GM19099 (cell line): ENCODE results near the gene SPAG6.
A peak's percentile ranks its signal among the peaks of the same experiment; 100 is the strongest.

Source experiments
- POLR2A ChIP-seq: IDR thresholded peaks from 3 replicates; pipeline ENCODE4 v1.6.1; 2011; ENCODE audit warnings: low read depth; ENCODE audit not compliant: insufficient read length; ENCODE audit errors: extremely low read depth

Gene SPAG6

GRCh38 chr10:22427101-22427500 is 81.8 kb downstream of the SPAG6 start:
- no peak for TF ChIP-seq POLR2A

GRCh38 chr10:22427890-22428571 is 82.7 kb downstream of the SPAG6 start:
- TF ChIP-seq POLR2A: no peak

DNA sequence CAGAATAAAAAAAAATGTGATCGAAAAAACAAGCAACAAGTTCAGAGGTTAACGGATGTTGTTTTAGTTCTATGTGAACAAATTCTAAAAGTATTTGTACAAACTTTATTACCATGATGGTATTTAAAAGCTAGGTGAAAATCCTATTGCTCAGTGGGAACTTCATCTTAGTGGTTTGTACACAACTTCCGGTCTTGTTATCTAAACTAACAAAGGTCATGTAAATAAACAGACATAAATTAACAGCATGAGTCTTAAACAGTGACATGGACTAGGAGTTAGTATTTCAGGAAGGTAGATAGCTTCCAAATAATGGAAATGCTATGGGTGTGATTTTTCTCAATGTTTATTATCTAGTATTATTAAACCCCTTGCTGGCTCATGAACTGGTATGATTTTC is 83.8 kb downstream of the SPAG6 start:
- no peak for TF ChIP-seq POLR2A

- TF ChIP-seq POLR2A: no peak
Measured at GRCh38 chr10:22429981-22430421, 84.7 kb downstream of the SPAG6 start.

- no peak for TF ChIP-seq POLR2A
Measured at GRCh38 chr10:22433875-22434274, 88.6 kb downstream of the SPAG6 start.

DNA sequence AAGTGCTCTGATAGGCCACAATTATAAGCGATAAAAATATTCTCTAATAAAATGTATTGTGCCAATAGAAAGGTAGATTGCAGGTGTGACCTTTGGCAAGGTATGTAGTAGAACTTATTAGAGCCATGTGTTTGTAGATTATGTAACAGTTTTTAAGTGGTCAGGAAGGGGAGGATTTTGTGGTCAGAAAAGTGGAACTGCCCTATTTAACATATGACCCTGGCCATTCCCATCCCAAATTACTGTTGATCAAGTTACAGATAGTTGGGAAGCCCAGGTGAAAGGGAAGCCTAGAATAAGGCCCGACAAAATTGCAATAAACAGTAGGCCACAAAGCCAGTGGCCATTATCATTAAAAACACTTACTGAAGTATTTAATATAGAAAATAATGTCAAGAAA is 89.2 kb downstream of the SPAG6 start:
- no peak for TF ChIP-seq POLR2A

DNA sequence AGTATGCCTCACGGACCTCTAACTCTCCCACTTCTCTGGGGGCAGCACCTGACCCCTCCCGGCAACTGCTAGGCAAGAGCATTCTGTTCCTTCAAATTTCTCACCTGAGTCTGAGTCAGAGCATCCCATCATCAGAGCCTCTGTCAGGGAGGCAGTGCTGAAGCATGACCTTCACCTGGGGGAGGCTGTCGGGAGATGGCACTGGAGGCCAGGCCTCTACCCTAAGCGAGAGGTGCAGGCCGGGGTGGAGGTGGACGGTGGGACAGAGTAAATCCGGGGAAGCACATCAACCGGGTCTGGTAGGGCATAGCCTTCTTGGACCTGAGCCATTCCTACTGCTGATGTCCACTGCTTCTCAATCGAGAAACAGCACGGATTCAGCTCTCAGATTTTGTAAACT is 90.4 kb downstream of the SPAG6 start:
- no peak for TF ChIP-seq POLR2A

- TF ChIP-seq POLR2A: no peak
Measured at GRCh38 chr10:22436526-22436892, 91.2 kb downstream of the SPAG6 start.

GRCh38 chr10:22436893-22437619 is 91.8 kb downstream of the SPAG6 start:
- TF ChIP-seq POLR2A: peak; percentile 96

DNA sequence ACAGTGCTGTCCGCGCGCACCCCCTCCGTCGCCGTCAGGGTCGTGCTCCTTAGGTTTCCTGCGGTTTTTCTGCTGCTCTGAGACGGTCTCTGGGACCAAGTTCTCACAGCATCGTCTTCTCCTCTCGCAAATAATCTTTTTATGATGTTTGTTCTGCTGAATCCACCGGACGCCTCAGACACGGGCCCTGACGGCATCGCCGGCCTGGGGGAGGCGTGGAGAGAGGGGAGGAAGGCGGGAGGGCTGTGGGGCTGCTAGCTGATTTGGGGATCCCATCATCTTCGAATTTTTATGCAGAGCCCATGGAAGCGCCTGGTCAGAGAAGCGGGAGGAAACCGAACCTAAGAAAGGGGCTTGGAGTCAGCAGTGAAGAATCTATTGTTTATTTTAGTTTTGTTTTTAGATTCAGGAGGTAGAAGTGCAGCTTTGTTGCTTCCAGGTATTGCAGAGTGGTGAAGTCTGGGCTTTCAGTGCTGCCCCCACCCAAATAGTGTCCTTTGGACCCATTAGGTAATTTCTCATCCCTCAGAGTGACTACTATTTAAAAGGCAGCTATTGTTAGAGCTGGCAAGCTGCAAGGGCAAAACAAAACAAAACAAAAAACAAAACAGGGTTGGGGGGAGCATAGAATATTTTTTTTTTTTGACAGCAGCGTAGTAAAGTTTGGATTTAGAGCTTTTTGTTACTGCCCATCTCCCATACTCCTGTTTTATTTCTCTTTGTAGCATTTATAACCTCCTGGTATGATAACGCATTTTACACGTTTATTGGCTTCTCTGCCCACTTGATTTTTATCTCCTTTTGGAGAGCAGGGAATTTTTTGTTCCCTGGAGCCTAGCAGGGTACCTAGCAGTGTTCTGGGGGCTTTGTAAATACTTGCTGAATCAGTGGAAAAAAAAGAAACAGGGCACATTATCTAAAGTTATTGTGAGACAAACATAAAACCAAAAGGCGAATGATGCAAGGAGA is 92.6 kb downstream of the SPAG6 start:
- no peak for TF ChIP-seq POLR2A

DNA sequence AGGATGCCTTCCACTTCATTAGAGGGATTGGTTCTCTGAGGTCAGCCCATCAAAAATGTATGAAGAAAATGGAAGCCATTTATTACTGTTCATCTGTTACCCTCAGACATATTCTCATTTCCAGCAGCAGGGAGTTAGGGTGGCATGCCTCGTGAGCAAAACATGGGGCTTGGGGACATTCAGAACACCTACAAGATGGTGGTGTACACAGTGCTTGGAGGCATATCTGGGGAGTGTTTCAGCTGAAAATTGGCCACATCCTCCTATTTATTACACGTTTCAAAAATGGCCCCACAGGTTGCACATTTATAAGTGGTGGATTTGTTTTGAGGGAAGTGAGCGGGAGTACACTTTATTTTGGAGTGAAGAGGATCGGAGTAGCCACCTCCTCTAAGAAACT is 93.4 kb downstream of the SPAG6 start:
- no peak for TF ChIP-seq POLR2A

GRCh38 chr10:22442063-22442462 is 96.8 kb downstream of the SPAG6 start:
- TF ChIP-seq POLR2A: no peak

- TF ChIP-seq POLR2A: no peak
Measured at GRCh38 chr10:22442468-22442867, 97.2 kb downstream of the SPAG6 start.

DNA sequence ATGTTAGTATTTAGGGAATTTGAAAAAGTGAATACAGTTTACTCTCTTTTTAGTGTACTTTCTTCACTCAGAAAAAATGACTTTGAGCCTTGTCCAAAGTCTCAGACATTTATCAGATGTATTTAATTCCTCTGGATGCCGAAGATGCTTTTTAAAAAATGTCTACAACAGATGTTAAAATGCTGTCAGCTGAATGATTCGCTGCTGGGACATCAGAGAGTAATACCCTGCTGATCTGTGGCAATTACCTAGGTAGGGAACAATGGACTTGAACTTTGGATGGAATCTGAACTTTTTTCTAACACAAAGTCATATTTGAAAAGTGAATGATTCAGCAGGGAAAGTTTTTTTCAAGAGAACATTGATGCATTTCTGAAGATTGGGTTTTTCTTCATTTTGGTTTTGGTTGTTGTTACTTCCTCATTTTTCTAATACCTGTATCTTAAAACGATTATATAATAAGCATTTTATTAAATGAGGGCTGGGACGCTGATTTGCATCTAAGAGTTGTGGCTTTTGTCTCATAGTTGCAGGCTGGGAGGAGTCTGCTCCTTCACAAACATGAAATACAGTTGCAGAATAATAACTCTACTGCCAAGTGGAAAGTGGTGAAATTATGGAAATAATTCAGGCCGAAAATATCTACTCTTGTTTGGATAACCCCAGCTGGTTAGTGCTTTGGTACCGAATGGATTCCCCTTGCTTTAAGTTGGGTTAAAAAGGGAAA is 98.0 kb downstream of the SPAG6 start:
- TF ChIP-seq POLR2A: no peak
